ENCODE results near the gene SH3GL3.

- TF ChIP-seq MAX (IDR thresholded peaks at IDR 0.05) (no peak), EP300 (IDR thresholded peaks at IDR 0.05; ENCODE audit: borderline replicate concordance) (no peak), TCF12 (IDR thresholded peaks at IDR 0.05; ENCODE audit: low read depth) (no peak), TAF1 (IDR thresholded peaks at IDR 0.05; ENCODE audit: low read depth) (no peak), CEBPB (IDR thresholded peaks at IDR 0.05) (no peak), NFIC (IDR thresholded peaks at IDR 0.05) (no peak), EGR1 (IDR thresholded peaks at IDR 0.05) (no peak), YY1 (IDR thresholded peaks at IDR 0.05; ENCODE audit: low read depth) (no peak), RAD21 (IDR thresholded peaks at IDR 0.05; ENCODE audit: low read depth) (no peak), CREB1 (IDR thresholded peaks at IDR 0.05; ENCODE audit: low read depth) (no peak)
Observed at GRCh38 chr15:83612226-83612625, 165.1 kb downstream of the SH3GL3 start.

Measured in Ishikawa (cell line).